K562 (cell line): ENCODE measurements around the gene SRBD1.

Experiments used
- EGR1 ChIP-seq: fragments of 450-650 bp; conservative IDR thresholded peaks from 2 replicates; pipeline ENCODE4 v1.6.1; 2017; ENCODE audit warnings: mild to moderate bottlenecking
- ESRRA ChIP-seq: fragments of 450-650 bp; IDR thresholded peaks from 2 replicates; pipeline ENCODE4 v1.6.1; 2014; ENCODE audit warnings: low read depth, mild to moderate bottlenecking, moderate library complexity, borderline replicate concordance
- PHF8 ChIP-seq: fragments of 200-600 bp; sonication (generic); IDR thresholded peaks from 2 replicates; pipeline ENCODE4 v1.6.1; 2012; ENCODE audit warnings: mixed run types, mild to moderate bottlenecking, inconsistent platforms, low read length, moderate library complexity, borderline replicate concordance
- POLR2A ChIP-seq: fragments of 450-650 bp; conservative IDR thresholded peaks from 2 replicates; pipeline ENCODE4 v1.6.1; 2016
- ZBTB8A ChIP-seq: fragments of 450-650 bp; IDR thresholded peaks from 2 replicates; pipeline ENCODE4 v1.6.1; 2018; ENCODE audit warnings: mild to moderate bottlenecking, moderate library complexity; ENCODE audit not compliant: partially characterized antibody
- ZNF274 ChIP-seq: IDR thresholded peaks from 2 replicates; pipeline ENCODE4 v1.6.1; 2011; ENCODE audit warnings: low read depth, mild to moderate bottlenecking, low read length, moderate library complexity, borderline replicate concordance
- ZNF830 ChIP-seq: fragments of 250-450 bp; sonication (Bioruptor Pico); IDR thresholded peaks from 2 replicates; pipeline ENCODE4 v1.5.0; 2021; ENCODE audit warnings: mild to moderate bottlenecking
- TF ChIP-seq, protein P1 (sequence below), 3 experiments: IDR thresholded peaks in 2 of 3; conservative IDR thresholded peaks in 1 of 3; 2 replicates each; pipeline ENCODE4 v1.5.1; 2011 to 2012; ENCODE audit warnings: low read length in 3 of 3, mild to moderate bottlenecking in 3 of 3, control low read depth in 2 of 3, improper control_type of control experiment in 1 of 3, inconsistent platforms in 1 of 3, low read depth in 1 of 3, mixed read lengths in 1 of 3, moderate library complexity in 1 of 3; ENCODE audit not compliant: insufficient read depth in 2 of 3
- TF ChIP-seq, protein P2 (sequence below): fragments of 200-800 bp; sonication (Bioruptor generic); IDR thresholded peaks from 2 replicates; pipeline ENCODE4 v1.6.1; 2016; ENCODE audit warnings: missing genetic modification characterization, missing compliant biosample characterization

- TF ChIP-seq, protein P1, sequence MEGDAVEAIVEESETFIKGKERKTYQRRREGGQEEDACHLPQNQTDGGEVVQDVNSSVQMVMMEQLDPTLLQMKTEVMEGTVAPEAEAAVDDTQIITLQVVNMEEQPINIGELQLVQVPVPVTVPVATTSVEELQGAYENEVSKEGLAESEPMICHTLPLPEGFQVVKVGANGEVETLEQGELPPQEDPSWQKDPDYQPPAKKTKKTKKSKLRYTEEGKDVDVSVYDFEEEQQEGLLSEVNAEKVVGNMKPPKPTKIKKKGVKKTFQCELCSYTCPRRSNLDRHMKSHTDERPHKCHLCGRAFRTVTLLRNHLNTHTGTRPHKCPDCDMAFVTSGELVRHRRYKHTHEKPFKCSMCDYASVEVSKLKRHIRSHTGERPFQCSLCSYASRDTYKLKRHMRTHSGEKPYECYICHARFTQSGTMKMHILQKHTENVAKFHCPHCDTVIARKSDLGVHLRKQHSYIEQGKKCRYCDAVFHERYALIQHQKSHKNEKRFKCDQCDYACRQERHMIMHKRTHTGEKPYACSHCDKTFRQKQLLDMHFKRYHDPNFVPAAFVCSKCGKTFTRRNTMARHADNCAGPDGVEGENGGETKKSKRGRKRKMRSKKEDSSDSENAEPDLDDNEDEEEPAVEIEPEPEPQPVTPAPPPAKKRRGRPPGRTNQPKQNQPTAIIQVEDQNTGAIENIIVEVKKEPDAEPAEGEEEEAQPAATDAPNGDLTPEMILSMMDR (IDR thresholded peaks at IDR 0.05 in 2 of 3, conservative IDR thresholded peaks at IDR 0.05 in 1 of 3; ENCODE audit: insufficient read depth in 2 of 3, low read depth in 1 of 3, low read length in 3 of 3): no peak
- TF ChIP-seq POLR2A (no peak), EGR1 (no peak), ZBTB8A (no peak), PHF8 (no peak), ZNF274 (no peak), ZNF830 (CRISPR knock-in tag) (no peak), ESRRA (no peak)
- TF ChIP-seq, protein P2, sequence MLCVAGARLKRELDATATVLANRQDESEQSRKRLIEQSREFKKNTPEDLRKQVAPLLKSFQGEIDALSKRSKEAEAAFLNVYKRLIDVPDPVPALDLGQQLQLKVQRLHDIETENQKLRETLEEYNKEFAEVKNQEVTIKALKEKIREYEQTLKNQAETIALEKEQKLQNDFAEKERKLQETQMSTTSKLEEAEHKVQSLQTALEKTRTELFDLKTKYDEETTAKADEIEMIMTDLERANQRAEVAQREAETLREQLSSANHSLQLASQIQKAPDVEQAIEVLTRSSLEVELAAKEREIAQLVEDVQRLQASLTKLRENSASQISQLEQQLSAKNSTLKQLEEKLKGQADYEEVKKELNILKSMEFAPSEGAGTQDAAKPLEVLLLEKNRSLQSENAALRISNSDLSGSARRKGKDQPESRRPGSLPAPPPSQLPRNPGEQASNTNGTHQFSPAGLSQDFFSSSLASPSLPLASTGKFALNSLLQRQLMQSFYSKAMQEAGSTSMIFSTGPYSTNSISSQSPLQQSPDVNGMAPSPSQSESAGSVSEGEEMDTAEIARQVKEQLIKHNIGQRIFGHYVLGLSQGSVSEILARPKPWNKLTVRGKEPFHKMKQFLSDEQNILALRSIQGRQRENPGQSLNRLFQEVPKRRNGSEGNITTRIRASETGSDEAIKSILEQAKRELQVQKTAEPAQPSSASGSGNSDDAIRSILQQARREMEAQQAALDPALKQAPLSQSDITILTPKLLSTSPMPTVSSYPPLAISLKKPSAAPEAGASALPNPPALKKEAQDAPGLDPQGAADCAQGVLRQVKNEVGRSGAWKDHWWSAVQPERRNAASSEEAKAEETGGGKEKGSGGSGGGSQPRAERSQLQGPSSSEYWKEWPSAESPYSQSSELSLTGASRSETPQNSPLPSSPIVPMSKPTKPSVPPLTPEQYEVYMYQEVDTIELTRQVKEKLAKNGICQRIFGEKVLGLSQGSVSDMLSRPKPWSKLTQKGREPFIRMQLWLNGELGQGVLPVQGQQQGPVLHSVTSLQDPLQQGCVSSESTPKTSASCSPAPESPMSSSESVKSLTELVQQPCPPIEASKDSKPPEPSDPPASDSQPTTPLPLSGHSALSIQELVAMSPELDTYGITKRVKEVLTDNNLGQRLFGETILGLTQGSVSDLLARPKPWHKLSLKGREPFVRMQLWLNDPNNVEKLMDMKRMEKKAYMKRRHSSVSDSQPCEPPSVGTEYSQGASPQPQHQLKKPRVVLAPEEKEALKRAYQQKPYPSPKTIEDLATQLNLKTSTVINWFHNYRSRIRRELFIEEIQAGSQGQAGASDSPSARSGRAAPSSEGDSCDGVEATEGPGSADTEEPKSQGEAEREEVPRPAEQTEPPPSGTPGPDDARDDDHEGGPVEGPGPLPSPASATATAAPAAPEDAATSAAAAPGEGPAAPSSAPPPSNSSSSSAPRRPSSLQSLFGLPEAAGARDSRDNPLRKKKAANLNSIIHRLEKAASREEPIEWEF (CRISPR knock-in tag): no peak
Observed at GRCh38 chr2:45626387-45627221, 15.5 kb upstream of the SRBD1 start.
